ENCODE measurements around the gene NOSIP. TPM values are rescaled to one million over a fixed set of nuclear protein-coding genes. Genes with fewer than 3 reads are reported as not detected.

Gene NOSIP
- total RNA-seq, 1 experiment from 2014 or later: 57.9 TPM

DNA sequence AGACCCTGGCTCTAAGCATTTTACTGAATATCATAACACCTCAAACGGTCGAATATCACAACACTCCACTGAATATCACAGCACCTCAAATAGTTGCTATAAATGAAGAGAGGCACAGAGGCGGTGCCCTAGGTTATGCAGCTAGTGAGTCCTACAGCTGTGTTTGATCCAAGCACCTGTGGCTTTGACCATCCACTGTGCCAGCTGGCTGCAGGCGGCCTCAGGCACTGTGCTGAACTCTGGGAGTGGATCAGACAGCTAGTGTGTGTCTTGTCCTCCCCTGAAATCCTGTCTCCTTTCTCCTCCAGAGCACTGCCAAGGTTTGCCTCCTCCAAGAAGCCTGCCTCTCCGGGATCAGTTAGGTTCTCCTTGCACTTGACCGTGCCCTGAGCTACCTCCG, 7.3 kb downstream of the NOSIP start:
- no peak for DNase-seq (ENCODE audit: unreplicated experiment)
- H3K9me3 Mint-ChIP-seq (ENCODE audit: unreplicated experiment): no peaks in the 10 kb centered on the region
- BruUV-seq (replicated peaks): no TSS peak
- H3K36me3 Mint-ChIP-seq (ENCODE audit: insufficient read depth, unreplicated experiment): peaks cover 33% of the 10 kb centered on the region
- intact Hi-C loops (cut with micrococcal nuclease): no loop called here
- CTCF ChIA-PET: interaction anchor here (0.6 to 5.3 kb wide), 6 partner anchors 9 to 95 kb away, joined by 3 to 89 read pairs (median 4); partner anchors contain the start of genes BCL2L12 and IRF3
- TF ChIP-seq CTCF (IDR thresholded peaks at IDR 0.05; ENCODE audit: unreplicated experiment): no peak
- POLR2A ChIA-PET: interaction anchor here (0.7 kb wide), 1 partner anchor 137 kb away, joined by 5 read pairs; no protein-coding TSS in a partner anchor
- peaks cover 17% of the 10 kb centered on the region for H3K4me1 Mint-ChIP-seq (ENCODE audit: insufficient read depth, unreplicated experiment)
- H3K27me3 Mint-ChIP-seq (ENCODE audit: insufficient read depth, unreplicated experiment): no peaks in the 10 kb centered on the region
- no peak overlapping the region for H3K27ac Mint-ChIP-seq (ENCODE audit: low read depth, unreplicated experiment)
- H3K4me3 Mint-ChIP-seq (ENCODE audit: unreplicated experiment): no peak overlapping the region

GRCh38 chr19:49570997-49571676, 9.2 kb downstream of the NOSIP start:
- BruUV-seq (replicated peaks): no TSS peak
- no peak for TF ChIP-seq CTCF (IDR thresholded peaks at IDR 0.05; ENCODE audit: unreplicated experiment)
- DNase-seq (ENCODE audit: unreplicated experiment): no peak
- Mint-ChIP-seq H3K4me3 (ENCODE audit: unreplicated experiment) (no peak overlapping the region), H3K4me1 (ENCODE audit: insufficient read depth, unreplicated experiment) (peaks cover 14% of the 10 kb centered on the region), H3K9me3 (ENCODE audit: unreplicated experiment) (no peaks in the 10 kb centered on the region), H3K27me3 (ENCODE audit: insufficient read depth, unreplicated experiment) (no peaks in the 10 kb centered on the region), H3K27ac (ENCODE audit: low read depth, unreplicated experiment) (no peak overlapping the region), H3K36me3 (ENCODE audit: insufficient read depth, unreplicated experiment) (peaks cover 33% of the 10 kb centered on the region)
- POLR2A ChIA-PET: interaction anchor here (0.9 to 4.4 kb wide), 4 partner anchors 9 to 83 kb away, joined by 3 to 35 read pairs (median 6); partner anchors contain the start of genes NOSIP, PRRG2, RPL13A and RPS11
- CTCF ChIA-PET: interaction anchor here (0.6 to 5.3 kb wide), 26 partner anchors 9 to 1053 kb away, joined by 3 to 89 read pairs (median 6); partner anchors contain the start of genes FLT3LG, NOSIP, PRR12 and PRRG2
- intact Hi-C loops (cut with micrococcal nuclease): loop anchor here (1.0 kb wide), 2 partner anchors 24 to 68 kb away; no protein-coding TSS in a partner anchor

GRCh38 chr19:49570138-49570856, 10.1 kb downstream of the NOSIP start:
- CTCF ChIA-PET: interaction anchor here (0.6 to 5.3 kb wide), 33 partner anchors 10 to 1053 kb away, joined by 3 to 89 read pairs (median 5); partner anchors contain the start of genes FLT3LG, NOSIP, PRR12 and PRRG2
- H3K4me1 Mint-ChIP-seq (ENCODE audit: insufficient read depth, unreplicated experiment): peaks cover 16% of the 10 kb centered on the region
- H3K27me3 Mint-ChIP-seq (ENCODE audit: insufficient read depth, unreplicated experiment): no peaks in the 10 kb centered on the region
- H3K4me3 Mint-ChIP-seq (ENCODE audit: unreplicated experiment): no peak overlapping the region
- H3K36me3 Mint-ChIP-seq (ENCODE audit: insufficient read depth, unreplicated experiment): peaks cover 30% of the 10 kb centered on the region
- no peaks in the 10 kb centered on the region for H3K9me3 Mint-ChIP-seq (ENCODE audit: unreplicated experiment)
- DNase-seq (ENCODE audit: unreplicated experiment): peak; percentile 91
- BruUV-seq (replicated peaks): no TSS peak
- H3K27ac Mint-ChIP-seq (ENCODE audit: low read depth, unreplicated experiment): no peak overlapping the region
- POLR2A ChIA-PET: interaction anchor here (0.8 to 4.4 kb wide), 10 partner anchors 10 to 293 kb away, joined by 3 to 35 read pairs (median 4); partner anchors contain the start of genes NOSIP, PIH1D1, PRMT1 and PRRG2
- TF ChIP-seq CTCF (IDR thresholded peaks at IDR 0.05; ENCODE audit: unreplicated experiment): peak; percentile 97
- intact Hi-C loops (cut with micrococcal nuclease): loop anchor here (1.0 kb wide), 2 partner anchors 23 to 67 kb away; no protein-coding TSS in a partner anchor

Data from MCF 10A (cell line).